ENCODE results near the gene BCKDHA. TPM values are rescaled to one million over a fixed set of nuclear protein-coding genes. Genes with fewer than 3 reads are reported as not detected.
A peak's percentile ranks its signal among the peaks of the same experiment; 100 is the strongest.

The BCKDHA gene
- total RNA-seq, 1 experiment from 2014 or later: 19.4 TPM

GRCh38 chr19:41409288-41409687 is 11.7 kb downstream of the BCKDHA start:
- Histone ChIP-seq H3K36me3 (ENCODE audit: control insufficient read depth, insufficient read depth, low read length) (no peaks in the 10 kb centered on the region; the same call in 1 of the 2 replicates), H3K27me3 (replicated peaks; ENCODE audit: control insufficient read depth, insufficient read depth, low read length) (no peaks in the 10 kb centered on the region), H3K4me3 (ENCODE audit: low read depth, low read length) (no peak overlapping the region), H3K4me1 (peaks cover 15% of the 10 kb centered on the region), H3K9me3 (no peaks in the 10 kb centered on the region)
- TF ChIP-seq, protein P1, sequence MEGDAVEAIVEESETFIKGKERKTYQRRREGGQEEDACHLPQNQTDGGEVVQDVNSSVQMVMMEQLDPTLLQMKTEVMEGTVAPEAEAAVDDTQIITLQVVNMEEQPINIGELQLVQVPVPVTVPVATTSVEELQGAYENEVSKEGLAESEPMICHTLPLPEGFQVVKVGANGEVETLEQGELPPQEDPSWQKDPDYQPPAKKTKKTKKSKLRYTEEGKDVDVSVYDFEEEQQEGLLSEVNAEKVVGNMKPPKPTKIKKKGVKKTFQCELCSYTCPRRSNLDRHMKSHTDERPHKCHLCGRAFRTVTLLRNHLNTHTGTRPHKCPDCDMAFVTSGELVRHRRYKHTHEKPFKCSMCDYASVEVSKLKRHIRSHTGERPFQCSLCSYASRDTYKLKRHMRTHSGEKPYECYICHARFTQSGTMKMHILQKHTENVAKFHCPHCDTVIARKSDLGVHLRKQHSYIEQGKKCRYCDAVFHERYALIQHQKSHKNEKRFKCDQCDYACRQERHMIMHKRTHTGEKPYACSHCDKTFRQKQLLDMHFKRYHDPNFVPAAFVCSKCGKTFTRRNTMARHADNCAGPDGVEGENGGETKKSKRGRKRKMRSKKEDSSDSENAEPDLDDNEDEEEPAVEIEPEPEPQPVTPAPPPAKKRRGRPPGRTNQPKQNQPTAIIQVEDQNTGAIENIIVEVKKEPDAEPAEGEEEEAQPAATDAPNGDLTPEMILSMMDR (IDR thresholded peaks at IDR 0.05; ENCODE audit: insufficient read depth in 1 of 2, low read depth in 1 of 2, low read length in 1 of 2, severe bottlenecking in 1 of 2, unreplicated experiment in 1 of 2): no peak
- DNase-seq: peak; percentile 75 to 80
- Mint-ChIP-seq H3K27me3 (ENCODE audit: insufficient read depth, unreplicated experiment) (no peaks in the 10 kb centered on the region), H3K4me3 (ENCODE audit: unreplicated experiment) (peak overlapping the region; percentile 59), H3K27ac (ENCODE audit: unreplicated experiment) (peak overlapping the region; percentile 89), H3K4me1 (ENCODE audit: low read depth, unreplicated experiment) (peaks cover 16% of the 10 kb centered on the region), H3K9me3 (ENCODE audit: unreplicated experiment) (no peaks in the 10 kb centered on the region), H3K36me3 (ENCODE audit: insufficient read depth, unreplicated experiment) (peaks cover 21% of the 10 kb centered on the region)
- no TSS peak for BruUV-seq (replicated peaks)
- ChIA-PET POLR2A (interaction anchor here (1.0 to 1.2 kb wide), 4 partner anchors 11 to 45 kb away, joined by 3 to 10 read pairs (median 6); partner anchors contain the start of genes B9D2 and DMAC2), CTCF (interaction anchor here (0.6 to 1.4 kb wide), 4 partner anchors 22 to 543 kb away, joined by 4 to 7 read pairs (median 6); partner anchors contain the start of gene DMAC2)
- intact Hi-C loops (cut with micrococcal nuclease; ENCODE audit: unreplicated experiment): loop anchor here (1.0 kb wide), 2 partner anchors 18 to 22 kb away; partner anchors contain the start of gene B3GNT8

- TF ChIP-seq, protein P1 (IDR thresholded peaks at IDR 0.05; ENCODE audit: insufficient read depth in 1 of 2, low read depth in 1 of 2, low read length in 1 of 2, severe bottlenecking in 1 of 2, unreplicated experiment in 1 of 2): no peak
- ChIA-PET CTCF (no interaction called here), POLR2A (interaction anchor here (1.2 kb wide), 1 partner anchor 29 kb away, joined by 10 read pairs; the partner anchor contains the start of gene DMAC2)
- Histone ChIP-seq H3K4me3 (ENCODE audit: low read depth, low read length) (no peak overlapping the region), H3K36me3 (ENCODE audit: control insufficient read depth, insufficient read depth, low read length) (peaks cover 2% of the 10 kb centered on the region; the same call in 1 of the 2 replicates), H3K4me1 (peaks cover 15% of the 10 kb centered on the region), H3K9me3 (no peaks in the 10 kb centered on the region), H3K27me3 (replicated peaks; ENCODE audit: control insufficient read depth, insufficient read depth, low read length) (no peaks in the 10 kb centered on the region)
- Mint-ChIP-seq H3K27me3 (ENCODE audit: insufficient read depth, unreplicated experiment) (no peaks in the 10 kb centered on the region), H3K4me3 (ENCODE audit: unreplicated experiment) (no peak overlapping the region), H3K27ac (ENCODE audit: unreplicated experiment) (peak overlapping the region; percentile 89), H3K36me3 (ENCODE audit: insufficient read depth, unreplicated experiment) (peaks cover 27% of the 10 kb centered on the region), H3K4me1 (ENCODE audit: low read depth, unreplicated experiment) (peaks cover 16% of the 10 kb centered on the region), H3K9me3 (ENCODE audit: unreplicated experiment) (no peaks in the 10 kb centered on the region)
- no peak for DNase-seq
- intact Hi-C loops (cut with micrococcal nuclease; ENCODE audit: unreplicated experiment): no loop called here
- BruUV-seq (replicated peaks): no TSS peak
Measured at GRCh38 chr19:41410336-41411054, 12.9 kb downstream of the BCKDHA start.

- POLR2A ChIA-PET: no interaction called here
- H3K4me1 Mint-ChIP-seq (ENCODE audit: low read depth, unreplicated experiment): peaks cover 16% of the 10 kb centered on the region
- H3K27ac Mint-ChIP-seq (ENCODE audit: unreplicated experiment): no peak overlapping the region
- CTCF ChIA-PET: no interaction called here
- no peaks in the 10 kb centered on the region for H3K9me3 Mint-ChIP-seq (ENCODE audit: unreplicated experiment)
- Histone ChIP-seq H3K36me3 (ENCODE audit: control insufficient read depth, insufficient read depth, low read length) (peaks cover 2% of the 10 kb centered on the region; the same call in 1 of the 2 replicates), H3K27me3 (replicated peaks; ENCODE audit: control insufficient read depth, insufficient read depth, low read length) (no peaks in the 10 kb centered on the region), H3K9me3 (no peaks in the 10 kb centered on the region), H3K4me1 (peaks cover 15% of the 10 kb centered on the region), H3K4me3 (ENCODE audit: low read depth, low read length) (no peak overlapping the region)
- no TSS peak for BruUV-seq (replicated peaks)
- TF ChIP-seq, protein P1 (IDR thresholded peaks at IDR 0.05; ENCODE audit: insufficient read depth in 1 of 2, low read depth in 1 of 2, low read length in 1 of 2, severe bottlenecking in 1 of 2, unreplicated experiment in 1 of 2): no peak
- H3K4me3 Mint-ChIP-seq (ENCODE audit: unreplicated experiment): no peak overlapping the region
- intact Hi-C loops (cut with micrococcal nuclease; ENCODE audit: unreplicated experiment): no loop called here
- peaks cover 27% of the 10 kb centered on the region for H3K36me3 Mint-ChIP-seq (ENCODE audit: insufficient read depth, unreplicated experiment)
- DNase-seq: no peak
- H3K27me3 Mint-ChIP-seq (ENCODE audit: insufficient read depth, unreplicated experiment): no peaks in the 10 kb centered on the region
Measured at GRCh38 chr19:41411100-41411967, 13.7 kb downstream of the BCKDHA start.
